ENCODE results near the gene JAK3. TPM values are rescaled to one million over a fixed set of nuclear protein-coding genes. Genes with fewer than 3 reads are reported as not detected.

JAK3 gene
- total and polyA plus RNA-seq, 2 of the 13 experiments (the other 11 are each of a cell fraction or from before 2014, with no cell fraction given), result 3.4 to 18.6 TPM

- peak; percentile 41; the same call in 1 of the 2 replicates for TF ChIP-seq ZXDC (CRISPR knock-in tag; IDR thresholded peaks at IDR 0.05)
- TF ChIP-seq DPF2 (CRISPR knock-in tag; IDR thresholded peaks at IDR 0.05; ENCODE audit: borderline replicate concordance, low read depth), result no peak
- no peak for TF ChIP-seq HNRNPK (IDR thresholded peaks at IDR 0.05; ENCODE audit: low read depth, low read length, poor library complexity, severe bottlenecking)
- TF ChIP-seq NFE2L2 (IDR thresholded peaks at IDR 0.05; ENCODE audit: low read length), result no peak
- no peak; the same call in 1 of the 2 replicates for TF ChIP-seq ZNF639 (CRISPR knock-in tag; conservative IDR thresholded peaks at IDR 0.05)
- TF ChIP-seq CAMTA2 (CRISPR knock-in tag; IDR thresholded peaks at IDR 0.05; ENCODE audit: borderline replicate concordance), result no peak
- TF ChIP-seq BRCA1 (CRISPR knock-in tag; IDR thresholded peaks at IDR 0.05), result no peak
- TF ChIP-seq AKAP8 (CRISPR knock-in tag; IDR thresholded peaks at IDR 0.05), result no peak
- TF ChIP-seq FOXA1 (IDR thresholded peaks at IDR 0.05), result no peak
- TF ChIP-seq FOXA1 (CRISPR knock-in tag; IDR thresholded peaks at IDR 0.05), result peak; percentile 76; the same call in 1 of the 2 replicates
- TF ChIP-seq ZNF432 (CRISPR knock-in tag; IDR thresholded peaks at IDR 0.05; ENCODE audit: borderline replicate concordance), result no peak
- TF ChIP-seq AGO2 (optimal IDR thresholded peaks at IDR 0.05; ENCODE audit: low read depth, low read length), result peak; percentile 94
- 0 out of 2 replicates have a peak, but pooled peaks have one; percentile 50 for TF ChIP-seq ZNF503 (CRISPR knock-in tag; IDR thresholded peaks at IDR 0.05)
- TF ChIP-seq ZNF782 (CRISPR knock-in tag; IDR thresholded peaks at IDR 0.05; ENCODE audit: borderline replicate concordance), result no peak; the same call in 1 of the 2 replicates
- no peak for TF ChIP-seq PCBP2 (optimal IDR thresholded peaks at IDR 0.05; ENCODE audit: low read depth, low read length, poor library complexity, severe bottlenecking)
- TF ChIP-seq EEA1 (CRISPR knock-in tag; IDR thresholded peaks at IDR 0.05; ENCODE audit: borderline replicate concordance), result no peak
- peak; percentile 82 for TF ChIP-seq KAT7 (CRISPR knock-in tag; IDR thresholded peaks at IDR 0.05; ENCODE audit: borderline replicate concordance)
- no peak for TF ChIP-seq ZBTB8A (CRISPR knock-in tag; IDR thresholded peaks at IDR 0.05; ENCODE audit: borderline replicate concordance, low read depth)
- no peak for TF ChIP-seq TAF15 (IDR thresholded peaks at IDR 0.05; ENCODE audit: low read depth, low read length, poor library complexity, severe bottlenecking)
- TF ChIP-seq TRIM24 (CRISPR knock-in tag; IDR thresholded peaks at IDR 0.05), result no peak
- peak; percentile 73 for TF ChIP-seq ZNF205 (CRISPR knock-in tag; IDR thresholded peaks at IDR 0.05)
- peak; percentile 89 for TF ChIP-seq SP4 (CRISPR knock-in tag; IDR thresholded peaks at IDR 0.05)
- no peak for TF ChIP-seq E2F1 (CRISPR knock-in tag; IDR thresholded peaks at IDR 0.05)
These were observed 11.9 kb upstream of the JAK3 start, which contains the start of gene RPL18A (continued) for GRCh38 chr19:17859533-17860330.
